Thoracic aorta (tissue), 2 donors: ENCODE data around the gene NOVA1. TPM values are rescaled to one million over a fixed set of nuclear protein-coding genes. Genes with fewer than 3 reads are reported as not detected.

ENCODE experiments used
- ATAC-seq: fragments of 150-250 bp; one replicate; pipeline ENCODE4 v1.8.0; 2017; ENCODE audit warnings: low read depth; ENCODE audit not compliant: insufficient number of reproducible peaks, low FRiP score
- DNase-seq: peaks from one replicate; pipeline ENCODE4 v3.0.0-alpha.2; 2020; ENCODE audit warnings: low spot score
- H3K27ac ChIP-seq, 2 donors: fragments of 200-600 bp; sonication (generic); 1 replicate in 1 of 2; 2 replicates in 1 of 2; pipeline ENCODE4 v1.5.1; 2016; ENCODE audit warnings: mild to moderate bottlenecking in 2 of 2, moderate library complexity in 2 of 2
- H3K27me3 ChIP-seq: fragments of 200-600 bp; sonication (generic); replicated peaks from 2 replicates; pipeline ENCODE4 v1.6.0; 2016; ENCODE audit warnings: mild to moderate bottlenecking; ENCODE audit not compliant: insufficient read depth
- H3K36me3 ChIP-seq: fragments of 200-600 bp; sonication (generic); one replicate; pipeline ENCODE4 v1.5.1; 2016
- H3K4me1 ChIP-seq, 2 donors: fragments of 200-600 bp; sonication (generic); 1 replicate in 1 of 2; 2 replicates in 1 of 2; pipeline versions ENCODE4 v1.5.1 to v1.6.0; 2016; ENCODE audit warnings: low read depth in 2 of 2, mild to moderate bottlenecking in 1 of 2; ENCODE audit not compliant: control insufficient read depth in 1 of 2
- H3K4me3 ChIP-seq: fragments of 200-600 bp; sonication (generic); 2 replicates; pipeline ENCODE4 v1.5.1; 2016; ENCODE audit warnings: mild to moderate bottlenecking
- H3K9me3 ChIP-seq: fragments of 200-600 bp; sonication (generic); 2 replicates; pipeline ENCODE4 v1.5.1; 2016
- CTCF ChIP-seq: fragments of 200-600 bp; sonication (generic); IDR thresholded peaks from one replicate; pipeline ENCODE4 v1.5.1; 2019; ENCODE audit warnings: antibody characterized with exemption
- total RNA-seq, 2 donors: library from RNA; depleted of rRNA; stranded (reverse); fragments of >200 nt; gene quantifications; one replicate each; pipeline versions ENCODE4 v1.1.0 to v1.2.3, GENCODE V29; 2016

The NOVA1 gene
- total RNA-seq, 2 donors from 2014 or later: 10.2 to 11.0 TPM

- Histone ChIP-seq H3K4me1 (no peaks in the 10 kb centered on the region), H3K27me3 (no peaks in the 10 kb centered on the region), H3K4me3 (no peak overlapping the region), H3K9me3 (no peaks in the 10 kb centered on the region), H3K27ac (no peak overlapping the region), H3K36me3 (no peaks in the 10 kb centered on the region)
- DNase-seq (no peak), ATAC-seq (no peak)
- no peak for TF ChIP-seq CTCF
These were observed 194.1 kb downstream of the NOVA1 start for GRCh38 chr14:26403760-26404159.

- DNase-seq (no peak), ATAC-seq (no peak)
- no peaks in the 10 kb centered on the region for H3K4me1 ChIP-seq
- no peaks in the 10 kb centered on the region for H3K9me3 ChIP-seq
- no peak overlapping the region for H3K27ac ChIP-seq
- no peaks in the 10 kb centered on the region for H3K27me3 ChIP-seq
- H3K4me3 ChIP-seq: no peak overlapping the region
- H3K36me3 ChIP-seq: no peaks in the 10 kb centered on the region
- no peak for TF ChIP-seq CTCF
These were observed 195.7 kb downstream of the NOVA1 start for GRCh38 chr14:26402126-26402525.

DNA sequence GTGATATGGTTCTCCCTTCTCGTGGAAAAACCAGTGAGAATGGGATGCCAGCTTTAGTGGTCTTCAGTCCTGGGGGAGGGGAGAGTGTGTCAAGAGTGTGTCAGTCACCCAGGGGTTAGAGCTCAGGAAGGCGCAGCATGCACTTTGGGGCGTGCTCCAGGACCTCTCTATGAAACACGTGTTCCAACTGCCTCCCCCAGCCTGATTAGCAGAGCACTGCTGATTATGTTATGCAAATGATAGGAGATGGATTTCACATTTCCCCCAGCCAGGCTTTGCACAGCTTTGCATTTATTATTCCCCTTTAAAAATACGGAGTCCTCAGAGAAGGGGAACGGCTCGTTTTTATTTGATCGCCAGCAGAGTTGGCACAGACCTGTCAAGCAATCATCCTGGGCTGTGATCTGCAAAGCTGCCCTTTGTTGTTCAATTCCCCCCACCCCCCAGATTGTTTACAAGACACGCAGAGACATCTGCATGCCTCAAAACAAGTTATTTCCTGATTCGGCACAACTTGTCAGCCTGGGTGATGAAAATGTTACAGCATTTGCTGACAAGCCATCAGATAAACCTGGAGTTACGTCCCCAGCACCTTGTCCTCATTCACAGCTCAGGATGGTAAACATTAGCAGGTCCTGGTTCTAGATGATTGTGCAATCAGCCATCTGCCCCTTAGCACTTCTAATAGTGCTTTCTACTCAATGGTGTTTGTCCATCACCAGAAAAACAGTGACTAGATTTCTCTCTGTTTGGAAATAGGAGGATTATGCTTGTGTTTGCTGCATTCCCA is 196.5 kb downstream of the NOVA1 start:
- H3K27ac ChIP-seq: no peak overlapping the region
- no peaks in the 10 kb centered on the region for H3K36me3 ChIP-seq
- TF ChIP-seq CTCF: no peak
- H3K27me3 ChIP-seq: no peaks in the 10 kb centered on the region
- DNase-seq (no peak), ATAC-seq (no peak)
- H3K9me3 ChIP-seq: no peaks in the 10 kb centered on the region
- H3K4me3 ChIP-seq: no peak overlapping the region
- H3K4me1 ChIP-seq: no peaks in the 10 kb centered on the region

DNA sequence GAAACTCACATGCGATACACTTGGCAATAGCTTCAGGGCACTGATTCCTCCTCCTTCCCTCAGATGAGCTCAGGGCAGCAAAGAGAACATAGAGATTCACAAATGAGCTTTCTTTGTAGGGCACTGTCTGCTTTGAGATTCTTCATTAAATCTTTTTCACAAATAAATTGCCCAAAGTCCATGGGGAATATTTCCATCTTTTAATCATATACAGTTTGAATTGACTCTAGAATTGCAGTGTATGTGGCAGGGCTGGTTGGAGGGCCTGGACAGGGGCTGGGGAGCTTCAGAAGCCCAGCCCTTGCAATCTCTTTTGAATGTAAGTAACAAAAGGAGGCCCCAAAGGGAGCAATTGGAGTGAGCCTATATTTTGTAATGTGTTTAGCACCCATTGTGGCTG is 197.5 kb downstream of the NOVA1 start:
- ATAC-seq (no peak), DNase-seq (no peak)
- TF ChIP-seq CTCF: no peak
- H3K27ac ChIP-seq: no peak overlapping the region
- H3K4me3 ChIP-seq: no peak overlapping the region
- no peaks in the 10 kb centered on the region for H3K27me3 ChIP-seq
- no peaks in the 10 kb centered on the region for H3K4me1 ChIP-seq
- no peaks in the 10 kb centered on the region for H3K36me3 ChIP-seq
- no peaks in the 10 kb centered on the region for H3K9me3 ChIP-seq

DNA sequence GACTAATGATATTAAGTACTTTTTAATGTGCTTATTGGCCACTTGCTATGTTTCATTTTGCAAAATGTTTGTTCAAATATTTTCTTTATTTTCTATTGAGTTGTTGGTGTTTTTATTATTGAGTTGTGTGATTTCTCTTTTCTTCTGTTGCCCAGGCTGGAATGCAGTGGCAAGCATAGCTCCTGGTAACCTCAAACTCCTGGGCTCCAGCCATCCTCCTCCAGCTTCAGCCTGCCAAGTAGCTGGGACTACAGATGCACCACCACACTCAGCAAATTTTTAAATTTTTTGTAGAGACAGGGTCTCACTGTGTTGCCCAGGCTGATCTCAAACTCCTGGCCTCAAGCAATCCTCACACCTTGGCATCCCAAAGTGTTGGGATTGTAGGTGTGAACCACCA is 199.2 kb downstream of the NOVA1 start:
- TF ChIP-seq CTCF: no peak

More for the DNA sequence above, 199.2 kb downstream of the NOVA1 start:
- no peak for DNase-seq
- Histone ChIP-seq H3K27me3 (no peaks in the 10 kb centered on the region), H3K4me3 (no peak overlapping the region), H3K4me1 (no peaks in the 10 kb centered on the region), H3K27ac (no peak overlapping the region), H3K9me3 (no peaks in the 10 kb centered on the region), H3K36me3 (no peaks in the 10 kb centered on the region)
- no peak for ATAC-seq
